Measurements from ENCODE around the gene SLC39A5. TPM values are rescaled to one million over a fixed set of nuclear protein-coding genes. Genes with fewer than 3 reads are reported as not detected.

Gene SLC39A5
- total and polyA plus RNA-seq, 2 of the 13 experiments (the other 11 are each of a cell fraction or from before 2014, with no cell fraction given) = 59.7 to 101 TPM

DNA sequence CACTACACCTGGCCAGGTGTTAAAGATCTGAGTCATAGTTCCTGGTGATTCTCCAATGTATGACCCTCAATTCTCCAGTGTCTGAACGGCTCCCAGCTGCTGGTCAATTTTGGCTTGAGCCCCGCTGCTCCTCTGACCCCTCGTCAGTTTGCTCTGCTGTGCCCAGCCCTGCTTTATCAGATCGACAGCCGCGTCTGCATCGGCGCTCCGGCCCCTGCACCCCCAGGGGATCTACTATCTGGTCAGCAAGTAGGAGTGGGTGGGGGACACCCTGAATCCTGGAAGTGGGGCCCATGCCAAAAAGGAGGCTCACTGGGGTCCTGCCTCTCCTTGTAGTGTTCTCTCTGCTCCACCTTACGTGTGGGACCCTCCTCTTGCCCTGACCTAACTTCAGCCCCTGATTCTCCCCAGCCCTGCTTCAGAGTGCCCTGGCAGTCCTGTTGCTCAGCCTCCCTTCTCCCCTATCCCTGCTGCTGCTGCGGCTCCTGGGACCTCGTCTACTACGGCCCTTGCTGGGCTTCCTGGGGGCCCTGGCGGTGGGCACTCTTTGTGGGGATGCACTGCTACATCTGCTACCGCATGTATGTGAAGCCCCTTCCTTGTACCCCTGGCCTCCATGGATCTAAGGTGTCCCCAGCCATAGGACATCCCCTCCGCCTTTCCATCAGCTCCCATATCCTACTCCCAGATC is 5.0 kb downstream of the SLC39A5 start:
- ATAC-seq (no peak), DNase-seq (ENCODE audit: low spot score) (no peak), FAIRE-seq (no peak)
- BruUV-seq (replicated peaks) = no TSS peak
- ChIA-PET CTCF (ENCODE audit: low intra/inter-chr PET ratio, low total read pairs) (interaction anchor here (1.1 kb wide), 1 partner anchor 24 kb away, joined by 3 read pairs; no protein-coding TSS in a partner anchor), POLR2A (interaction anchor here (0.7 to 5.8 kb wide), 3 partner anchors 13 to 29 kb away, joined by 3 to 96 read pairs (median 9); partner anchors contain the start of gene RNF41)
- Histone ChIP-seq H2AFZ (ENCODE audit: low read length) (no peak overlapping the region), H3K27me3 (ENCODE audit: control insufficient read depth in 1 of 2, insufficient read depth in 2 of 2, low read length in 2 of 2) (no peaks in the 10 kb centered on the region), H3K4me3 (replicated peaks in 1 of 3; ENCODE audit: insufficient read depth in 1 of 3, low read depth in 2 of 3, low read length in 3 of 3) (no peak overlapping the region), H3K4me2 (ENCODE audit: low read depth, low read length) (no peak overlapping the region), H3K9me3 (ENCODE audit: low read length) (no peaks in the 10 kb centered on the region), H3K36me3 (replicated peaks in 1 of 2; ENCODE audit: control insufficient read depth in 1 of 2, insufficient read depth in 2 of 2, low read length in 2 of 2) (peaks cover 4 to 15% of the 10 kb centered on the region in 2 experiments; a peak in 3 of 5 replicates), H3K27ac (ENCODE audit: extremely low read length, insufficient read depth, low read length) (no peak overlapping the region), H4K20me1 (ENCODE audit: insufficient read depth, low read length) (no peaks in the 10 kb centered on the region), H3K79me2 (ENCODE audit: insufficient read depth, low read length) (peaks cover 24% of the 10 kb centered on the region), H3K9ac (ENCODE audit: insufficient read depth, low read depth, low read length) (no peak overlapping the region), H3K4me1 (ENCODE audit: insufficient read depth, low read length) (peaks cover 26% of the 10 kb centered on the region)
- in situ Hi-C loops (cut with HindIII; ENCODE audit: extremely low pct_ligation_motif_present, low pct_unique_long_range_greater_than_20kb) = no loop called here
- TF ChIP-seq POLR2A (IDR thresholded peaks at IDR 0.05; ENCODE audit: insufficient read depth in 1 of 2, low read depth in 2 of 2, low read length in 2 of 2) = peak in 1 of 2 experiments; percentile 18; a peak in 1 of 4 replicates
- no peak for TF ChIP-seq ZNF124 (CRISPR knock-in tag; IDR thresholded peaks at IDR 0.05)
- WGBS (ENCODE audit: low lambda C conversion rate) = 95% methylated on average over 15 of the region's 16 CpGs
- intact Hi-C loops (cut with micrococcal nuclease; ENCODE audit: unreplicated experiment) = no loop called here

DNA sequence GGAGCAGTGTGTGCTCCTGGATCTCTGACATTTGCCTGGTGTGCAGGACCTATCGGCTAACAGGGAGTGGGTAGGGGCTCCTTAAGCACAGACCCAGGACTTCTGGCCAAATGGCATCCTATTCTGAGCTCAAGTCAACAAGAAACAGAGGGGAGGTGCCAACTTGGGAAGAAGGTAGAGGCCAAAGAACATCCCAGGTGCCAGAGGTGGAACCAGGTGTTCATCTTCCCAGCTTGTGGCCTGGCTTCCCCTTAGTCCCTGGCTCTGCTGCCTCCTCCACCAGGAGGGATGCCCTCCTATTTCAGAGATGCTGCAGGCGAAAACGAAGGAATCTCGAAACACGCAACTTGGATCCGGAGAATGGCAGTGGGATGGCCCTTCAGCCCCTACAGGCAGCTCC is 6.2 kb downstream of the SLC39A5 start:
- FAIRE-seq = no peak
- Histone ChIP-seq H3K27me3 (ENCODE audit: control insufficient read depth in 1 of 2, insufficient read depth in 2 of 2, low read length in 2 of 2) (no peaks in the 10 kb centered on the region), H3K79me2 (ENCODE audit: insufficient read depth, low read length) (peaks cover 15% of the 10 kb centered on the region), H3K4me2 (ENCODE audit: low read depth, low read length) (no peak overlapping the region), H3K36me3 (replicated peaks in 1 of 2; ENCODE audit: control insufficient read depth in 1 of 2, insufficient read depth in 2 of 2, low read length in 2 of 2) (peaks cover 4 to 19% of the 10 kb centered on the region in 2 experiments; a peak in 4 of 5 replicates), H3K4me3 (replicated peaks in 1 of 3; ENCODE audit: insufficient read depth in 1 of 3, low read depth in 2 of 3, low read length in 3 of 3) (no peak overlapping the region), H4K20me1 (ENCODE audit: insufficient read depth, low read length) (no peaks in the 10 kb centered on the region), H3K9me3 (ENCODE audit: low read length) (no peaks in the 10 kb centered on the region), H3K9ac (ENCODE audit: insufficient read depth, low read depth, low read length) (no peak overlapping the region), H3K27ac (ENCODE audit: extremely low read length, insufficient read depth, low read length) (no peak overlapping the region), H3K4me1 (ENCODE audit: insufficient read depth, low read length) (peaks cover 20% of the 10 kb centered on the region), H2AFZ (ENCODE audit: low read length) (no peak overlapping the region)
- TF ChIP-seq ZNF550 (CRISPR knock-in tag; IDR thresholded peaks at IDR 0.05; ENCODE audit: borderline replicate concordance) (no peak), SP1 (IDR thresholded peaks at IDR 0.05) (no peak), SP1 (CRISPR knock-in tag; IDR thresholded peaks at IDR 0.05) (no peak)
- BruUV-seq (replicated peaks) = TSS peak; percentile 16
- POLR2A ChIA-PET = interaction anchor here (1.3 to 1.9 kb wide), 2 partner anchors 14 to 22 kb away, joined by 3 to 9 read pairs; partner anchors contain the start of genes ANKRD52 and RNF41
- ATAC-seq = no peak
- no peak for DNase-seq (ENCODE audit: low spot score)
- 95% methylated on average over 6 of the region's 6 CpGs for WGBS (ENCODE audit: low lambda C conversion rate)
- in situ Hi-C loops (cut with HindIII; ENCODE audit: extremely low pct_ligation_motif_present, low pct_unique_long_range_greater_than_20kb) (no loop called here), intact Hi-C loops (cut with micrococcal nuclease; ENCODE audit: unreplicated experiment) (no loop called here)
- CTCF ChIA-PET (ENCODE audit: low intra/inter-chr PET ratio, low total read pairs) = no interaction called here

Data from HepG2 (cell line).